Measurements from ENCODE around the gene ARHGAP6. TPM values are rescaled to one million over a fixed set of nuclear protein-coding genes. Genes with fewer than 3 reads are reported as not detected.

The ARHGAP6 gene
- total and polyA plus RNA-seq, 2 donors (not counting 3 experiments of a cell fraction or from before 2014, with no cell fraction given) = 0.69 to 0.83 TPM

DNA sequence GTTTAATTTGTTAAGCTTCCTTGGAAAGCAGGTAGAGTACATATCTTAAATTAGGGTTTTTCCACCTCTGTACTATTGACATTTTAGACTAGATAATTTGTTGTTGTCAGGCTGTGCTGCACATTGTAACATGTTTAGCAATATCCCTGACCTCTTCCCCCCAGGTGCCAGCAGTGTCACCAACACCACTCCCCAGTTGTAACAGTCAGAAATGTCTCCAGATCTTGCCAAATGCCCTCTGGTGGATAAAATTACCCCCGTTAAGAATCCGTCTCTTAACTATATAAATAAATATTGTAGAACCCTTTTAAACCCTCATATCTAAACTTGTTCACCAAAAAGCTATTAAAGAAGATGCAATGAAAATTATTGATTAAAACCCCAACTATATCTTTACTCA is 161.5 kb downstream of the ARHGAP6 start:
- dilution Hi-C loops (cut with MboI; ENCODE audit: extremely low pct_ligation_motif_present, low sequenced_read_pairs) = no loop called here
- CTCF ChIA-PET = no interaction called here
- Histone ChIP-seq H4K20me1 (replicated peaks; ENCODE audit: control insufficient read depth, extremely low read depth, insufficient read depth, low read length) (no peaks in the 10 kb centered on the region), H3K27ac (ENCODE audit: insufficient read depth, low read depth, low read length) (no peak overlapping the region), H2AFZ (ENCODE audit: low read depth, low read length) (no peak overlapping the region), H3K4me2 (ENCODE audit: insufficient read depth, low read length) (no peak overlapping the region), H3K79me2 (ENCODE audit: control insufficient read depth, insufficient read depth, low read length) (no peaks in the 10 kb centered on the region), H3K4me1 (ENCODE audit: control insufficient read depth, extremely low read depth, insufficient read depth, low read length) (peaks cover 2% of the 10 kb centered on the region), H3K4me3 (replicated peaks in 1 of 3; ENCODE audit: insufficient read depth in 1 of 3, low read depth in 1 of 3, low read length in 3 of 3) (no peak overlapping the region), H3K9ac (replicated peaks; ENCODE audit: extremely low read depth, insufficient read depth, low read length) (no peak overlapping the region), H3K9me1 (replicated peaks; ENCODE audit: control insufficient read depth, extremely low read depth, insufficient read depth, low read length) (no peaks in the 10 kb centered on the region), H3K27me3 (ENCODE audit: control insufficient read depth in 2 of 2, insufficient read depth in 2 of 2, low read length in 2 of 2) (no peaks in the 10 kb centered on the region), H3K9me3 (replicated peaks; ENCODE audit: control insufficient read depth, insufficient read depth, low read length) (no peaks in the 10 kb centered on the region), H3K36me3 (ENCODE audit: control insufficient read depth in 2 of 2, extremely low read depth in 1 of 2, insufficient read depth in 2 of 2, low read length in 2 of 2) (no peaks in the 10 kb centered on the region)
- DNase-seq (ENCODE audit: low read depth, low spot score) = no peak
- POLR2A ChIA-PET = no interaction called here
- no TSS peak for BruUV-seq (replicated peaks)
- intact Hi-C loops (cut with micrococcal nuclease) = no loop called here
- no peak for FAIRE-seq
- TF ChIP-seq FOS (IDR thresholded peaks at IDR 0.05; ENCODE audit: borderline replicate concordance, insufficient read depth, low read length) = no peak
- TF ChIP-seq GATA2 (IDR thresholded peaks at IDR 0.05; ENCODE audit: insufficient read depth, insufficient read length, low read depth, low read length) = no peak
- TF ChIP-seq MYC (IDR thresholded peaks at IDR 0.05; ENCODE audit: low read depth, low read length) = no peak
- TF ChIP-seq POLR2A (IDR thresholded peaks at IDR 0.05; ENCODE audit: low read depth, low read length) = no peak
- TF ChIP-seq JUN (IDR thresholded peaks at IDR 0.05; ENCODE audit: borderline replicate concordance, insufficient read depth, insufficient read length, low read depth) = no peak
- TF ChIP-seq, protein P1, sequence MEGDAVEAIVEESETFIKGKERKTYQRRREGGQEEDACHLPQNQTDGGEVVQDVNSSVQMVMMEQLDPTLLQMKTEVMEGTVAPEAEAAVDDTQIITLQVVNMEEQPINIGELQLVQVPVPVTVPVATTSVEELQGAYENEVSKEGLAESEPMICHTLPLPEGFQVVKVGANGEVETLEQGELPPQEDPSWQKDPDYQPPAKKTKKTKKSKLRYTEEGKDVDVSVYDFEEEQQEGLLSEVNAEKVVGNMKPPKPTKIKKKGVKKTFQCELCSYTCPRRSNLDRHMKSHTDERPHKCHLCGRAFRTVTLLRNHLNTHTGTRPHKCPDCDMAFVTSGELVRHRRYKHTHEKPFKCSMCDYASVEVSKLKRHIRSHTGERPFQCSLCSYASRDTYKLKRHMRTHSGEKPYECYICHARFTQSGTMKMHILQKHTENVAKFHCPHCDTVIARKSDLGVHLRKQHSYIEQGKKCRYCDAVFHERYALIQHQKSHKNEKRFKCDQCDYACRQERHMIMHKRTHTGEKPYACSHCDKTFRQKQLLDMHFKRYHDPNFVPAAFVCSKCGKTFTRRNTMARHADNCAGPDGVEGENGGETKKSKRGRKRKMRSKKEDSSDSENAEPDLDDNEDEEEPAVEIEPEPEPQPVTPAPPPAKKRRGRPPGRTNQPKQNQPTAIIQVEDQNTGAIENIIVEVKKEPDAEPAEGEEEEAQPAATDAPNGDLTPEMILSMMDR (IDR thresholded peaks at IDR 0.05; ENCODE audit: extremely low read depth in 1 of 2, insufficient read depth in 1 of 2, low read depth in 1 of 2, low read length in 2 of 2) = no peak
- no peak for TF ChIP-seq POLR2AphosphoS5 (IDR thresholded peaks at IDR 0.05; ENCODE audit: insufficient read depth, low read depth, low read length)
